HG03558 (cell line): ENCODE measurements around the gene MIS18BP1.
"Not testable (repeated sequence)": the region's sequence is repeated elsewhere in the genome, so short reads cannot be mapped to it uniquely, and the experiment has no call there.

ENCODE experiments used
- ATAC-seq: cut with Tn5 transposase; IDR thresholded peaks from one replicate; pipeline ENCODE4 v1.9.1; 2021; ENCODE audit warnings: moderate number of reproducible peaks; ENCODE audit not compliant: unreplicated experiment; ENCODE audit errors: extremely low read depth

The MIS18BP1 gene

GRCh38 chr14:45253070-45253753 lies at the start of gene MIS18BP1:
Gene MIS18BP1 (minus strand): TSS chr14:45253202. CDS start chr14:45247286, 5,916 bp downstream.
- peak; percentile 51 for ATAC-seq

- no peak for ATAC-seq
These were observed 45.6 kb upstream of the MIS18BP1 start for GRCh38 chr14:45298423-45299117.

- not testable (repeated sequence) for ATAC-seq
These were observed 41.8 kb upstream of the MIS18BP1 start for GRCh38 chr14:45294796-45295195.

GRCh38 chr14:45290547-45290946 lies 37.5 kb upstream of the MIS18BP1 start:
- ATAC-seq: no peak

GRCh38 chr14:45287610-45288009 lies 34.6 kb upstream of the MIS18BP1 start:
- ATAC-seq: no peak

GRCh38 chr14:45284802-45285201 lies 31.8 kb upstream of the MIS18BP1 start:
- ATAC-seq: no peak

- ATAC-seq: not testable (repeated sequence)
These were observed 28.9 kb upstream of the MIS18BP1 start for GRCh38 chr14:45281731-45282400.

- ATAC-seq: no peak
These were observed 19.0 kb upstream of the MIS18BP1 start for GRCh38 chr14:45271858-45272537.

GRCh38 chr14:45270031-45270430 lies 17.0 kb upstream of the MIS18BP1 start:
- no peak for ATAC-seq

GRCh38 chr14:45267071-45267470 lies 14.1 kb upstream of the MIS18BP1 start:
- no peak for ATAC-seq

- ATAC-seq: no peak
These were observed 9.6 kb upstream of the MIS18BP1 start for GRCh38 chr14:45262637-45263036.

- ATAC-seq: no peak
These were observed 8.2 kb upstream of the MIS18BP1 start for GRCh38 chr14:45261209-45261608.

- no peak for ATAC-seq
These were observed 5.8 kb upstream of the MIS18BP1 start for GRCh38 chr14:45258805-45259204.

GRCh38 chr14:45258073-45258472 lies 5.1 kb upstream of the MIS18BP1 start:
- ATAC-seq: no peak

GRCh38 chr14:45254771-45255170 lies 1.8 kb upstream of the MIS18BP1 start:
- ATAC-seq: no peak

GRCh38 chr14:45253754-45254310 lies 830 bp upstream of the MIS18BP1 start:
- no peak for ATAC-seq

GRCh38 chr14:45252366-45253069 lies 484 bp downstream of the MIS18BP1 start:
- no peak for ATAC-seq

- peak; percentile 50 for ATAC-seq
These were observed 1.1 kb downstream of the MIS18BP1 start for GRCh38 chr14:45251912-45252311.

- ATAC-seq: no peak
These were observed 3.0 kb downstream of the MIS18BP1 start for GRCh38 chr14:45249856-45250575.
